ENCODE results near the gene LAMA3. TPM values are rescaled to one million over a fixed set of nuclear protein-coding genes. Genes with fewer than 3 reads are reported as not detected.

The LAMA3 gene
- total RNA-seq, 8 experiments from 2014 or later = 0.22 to 20.5 (median 1.9) TPM

- H3K4me3 ChIP-seq = no peak overlapping the region
- peak in 2 of 8 experiments; percentile 19 to 31 for ATAC-seq (replicated peaks in 6 of 8)
- peaks cover 4 to 5% of the 10 kb centered on the region in 2 donors for H3K4me1 ChIP-seq (replicated peaks in 1 of 2)
- no peak overlapping the region for H3K27ac ChIP-seq
- in situ Hi-C loops (cut with MboI; ENCODE audit: low pct_unique_long_range_greater_than_20kb in 2 of 9, low sequenced_read_pairs in 9 of 9, unreplicated experiment in 9 of 9) = no loop called here
- WGBS, 10 experiments = 0 to 80% (median 33%) methylated on average over 1 to 4 of the region's 4 CpGs; no CpG with 5 or more reads in 2 of the 10 experiments
Observed at GRCh38 chr18:23998820-23999219, 309.6 kb downstream of the LAMA3 start.

GRCh38 chr18:24000613-24001490 is 311.6 kb downstream of the LAMA3 start:
- H3K4me1 ChIP-seq (replicated peaks in 1 of 2) = no peaks in the 10 kb centered on the region
- WGBS, 10 experiments = 63 to 92% (median 81%) methylated on average over 2 to 7 of the region's 8 CpGs
- in situ Hi-C loops (cut with MboI; ENCODE audit: low pct_unique_long_range_greater_than_20kb in 2 of 9, low sequenced_read_pairs in 9 of 9, unreplicated experiment in 9 of 9) = no loop called here
- no peak overlapping the region for H3K27ac ChIP-seq
- no peak for ATAC-seq (replicated peaks in 6 of 8)
- H3K4me3 ChIP-seq = no peak overlapping the region

GRCh38 chr18:24002479-24002878 is 313.2 kb downstream of the LAMA3 start:
- in situ Hi-C loops (cut with MboI; ENCODE audit: low pct_unique_long_range_greater_than_20kb in 2 of 9, low sequenced_read_pairs in 9 of 9, unreplicated experiment in 9 of 9) = no loop called here
- Histone ChIP-seq H3K4me1 (replicated peaks in 1 of 2) (no peaks in the 10 kb centered on the region), H3K4me3 (no peak overlapping the region), H3K27ac (no peak overlapping the region)
- 0 to 100% (median 71%) methylated on average over 1 to 3 of the region's 3 CpGs; no CpG with 5 or more reads in 3 of the 10 experiments for WGBS, 10 experiments
- no peak for ATAC-seq (replicated peaks in 6 of 8)

- no peak overlapping the region for H3K4me3 ChIP-seq
- H3K4me1 ChIP-seq (replicated peaks in 1 of 2) = no peaks in the 10 kb centered on the region
- in situ Hi-C loops (cut with MboI; ENCODE audit: low pct_unique_long_range_greater_than_20kb in 2 of 9, low sequenced_read_pairs in 9 of 9, unreplicated experiment in 9 of 9) = no loop called here
- WGBS, 10 experiments = 48 to 100% (median 85%) methylated on average over 2 to 3 of the region's 3 CpGs; no CpG with 5 or more reads in 3 of the 10 experiments
- no peak for ATAC-seq (replicated peaks in 6 of 8)
- no peak overlapping the region for H3K27ac ChIP-seq
Observed at GRCh38 chr18:24003288-24003687, 314.0 kb downstream of the LAMA3 start.

DNA sequence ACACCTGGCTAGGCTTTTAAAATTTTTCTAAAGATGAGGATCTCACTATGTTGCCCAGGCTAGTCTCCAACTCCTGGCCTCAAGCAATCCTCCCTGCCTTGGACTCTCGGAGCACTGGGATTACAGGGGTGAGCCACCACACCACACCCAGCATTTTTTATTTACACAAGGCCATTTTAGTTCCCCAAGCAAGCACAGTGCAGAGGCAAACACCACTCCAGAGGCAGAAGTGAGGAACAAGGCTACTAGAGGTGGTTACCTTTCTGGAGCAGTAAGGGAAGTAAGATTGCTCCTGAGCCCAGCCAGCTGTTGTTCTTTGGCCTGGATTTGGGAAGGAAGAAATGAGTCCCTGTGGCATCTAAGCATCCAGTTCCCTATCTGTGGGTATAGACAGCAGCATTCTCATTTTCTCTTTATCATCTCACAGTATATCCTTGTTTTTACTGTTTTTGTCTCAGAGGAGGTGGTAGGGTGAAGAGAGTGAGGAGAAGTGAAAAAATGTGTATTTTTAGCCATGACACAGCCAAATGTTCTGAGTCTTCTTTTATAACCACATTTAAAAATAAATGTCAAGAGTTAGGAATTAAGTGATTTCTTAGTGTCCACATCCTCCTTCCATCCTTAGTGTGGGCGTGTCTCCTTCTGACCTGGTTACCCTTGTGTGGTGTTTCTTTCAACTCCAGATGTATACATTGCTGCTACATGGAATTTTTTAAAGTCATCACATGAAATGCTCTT is 314.8 kb downstream of the LAMA3 start:
- Histone ChIP-seq H3K27ac (no peak overlapping the region), H3K4me1 (replicated peaks in 1 of 2) (no peaks in the 10 kb centered on the region), H3K4me3 (no peak overlapping the region)
- no peak for ATAC-seq (replicated peaks in 6 of 8)
- in situ Hi-C loops (cut with MboI; ENCODE audit: low pct_unique_long_range_greater_than_20kb in 2 of 9, low sequenced_read_pairs in 9 of 9, unreplicated experiment in 9 of 9) = no loop called here
- 54 to 90% (median 82%) methylated on average over 1 to 2 of the region's 2 CpGs; no CpG with 5 or more reads in 2 of the 10 experiments for WGBS, 10 experiments

Other genes with a start within 250 kb of the LAMA3 start
- gene RIOK3, start 236.2 kb upstream of the LAMA3 start, total RNA-seq = 100 to 1,000 TPM in 2 of 8 experiments, 10 to 100 TPM in 6; 47.3 to 116 (median 91.6) TPM
- 10 to 100 TPM; 13.7 to 48.2 (median 23.4) TPM for gene RMC1, start 185.9 kb upstream of the LAMA3 start, total RNA-seq
- 10 to 100 TPM; 16.3 to 56.3 (median 25.4) TPM for gene NPC1, start 102.9 kb upstream of the LAMA3 start, total RNA-seq
- gene ANKRD29, start 26.5 kb upstream of the LAMA3 start, total RNA-seq = 1 to 10 TPM in 5 of 8 experiments, under 1 TPM in 3; 0.42 to 6.9 (median 3.0) TPM